GM12801 (cell line): ENCODE data around the gene POLG.

ENCODE experiments used
- CTCF ChIP-seq: IDR thresholded peaks from one replicate; pipeline ENCODE4 v1.5.1; 2011; ENCODE audit warnings: control low read depth; ENCODE audit not compliant: insufficient read length; ENCODE audit errors: extremely low read depth

The POLG gene

GRCh38 chr15:89367485-89368451 is 33.1 kb upstream of the POLG start:
- TF ChIP-seq CTCF: no peak

- TF ChIP-seq CTCF: no peak
These were observed 32.2 kb upstream of the POLG start for GRCh38 chr15:89366656-89367393.

GRCh38 chr15:89365462-89366065 is 30.9 kb upstream of the POLG start:
- TF ChIP-seq CTCF: no peak

GRCh38 chr15:89364741-89365450 is 30.3 kb upstream of the POLG start:
- TF ChIP-seq CTCF: no peak

- no peak for TF ChIP-seq CTCF
These were observed 29.7 kb upstream of the POLG start for GRCh38 chr15:89364341-89364740.

GRCh38 chr15:89363770-89364169 is 29.1 kb upstream of the POLG start:
- TF ChIP-seq CTCF: no peak
